C4-2B (cell line): Measurements from ENCODE around the gene SLC10A7.

Experiments
- H3K27ac ChIP-seq: fragments of 450-650 bp; 2 replicates; pipeline ENCODE4 v1.5.1; 2017
- ZFX ChIP-seq: fragments of 450-650 bp; IDR thresholded peaks from 2 replicates; pipeline ENCODE4 v1.6.1; 2017
- TF ChIP-seq, protein P1 (sequence below): fragments of 450-650 bp; conservative IDR thresholded peaks from 2 replicates; pipeline ENCODE4 v1.5.1; 2017; ENCODE audit warnings: mild to moderate bottlenecking

SLC10A7 gene

DNA sequence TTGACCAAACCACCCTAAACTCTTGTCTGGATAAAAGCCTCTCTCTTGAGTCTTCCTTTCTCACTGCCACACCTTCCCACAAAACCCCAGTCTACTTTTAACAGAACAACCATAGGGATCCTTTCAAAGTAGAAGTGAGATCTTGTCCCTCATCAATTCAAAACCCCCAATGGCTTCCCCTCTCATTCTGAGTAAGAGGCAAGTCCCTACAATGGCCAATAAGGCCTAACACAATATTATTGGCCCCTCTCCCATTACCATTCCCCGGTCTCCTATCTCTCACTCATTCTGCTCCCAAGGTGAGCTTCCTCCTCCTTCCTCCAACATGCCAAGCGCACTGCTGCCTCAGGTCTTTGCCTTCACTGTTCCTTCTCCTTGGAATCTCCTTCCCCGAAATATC lies 250.3 kb downstream of the SLC10A7 start:
- no peak overlapping the region for H3K27ac ChIP-seq
- no peak for TF ChIP-seq ZFX
- TF ChIP-seq, protein P1, sequence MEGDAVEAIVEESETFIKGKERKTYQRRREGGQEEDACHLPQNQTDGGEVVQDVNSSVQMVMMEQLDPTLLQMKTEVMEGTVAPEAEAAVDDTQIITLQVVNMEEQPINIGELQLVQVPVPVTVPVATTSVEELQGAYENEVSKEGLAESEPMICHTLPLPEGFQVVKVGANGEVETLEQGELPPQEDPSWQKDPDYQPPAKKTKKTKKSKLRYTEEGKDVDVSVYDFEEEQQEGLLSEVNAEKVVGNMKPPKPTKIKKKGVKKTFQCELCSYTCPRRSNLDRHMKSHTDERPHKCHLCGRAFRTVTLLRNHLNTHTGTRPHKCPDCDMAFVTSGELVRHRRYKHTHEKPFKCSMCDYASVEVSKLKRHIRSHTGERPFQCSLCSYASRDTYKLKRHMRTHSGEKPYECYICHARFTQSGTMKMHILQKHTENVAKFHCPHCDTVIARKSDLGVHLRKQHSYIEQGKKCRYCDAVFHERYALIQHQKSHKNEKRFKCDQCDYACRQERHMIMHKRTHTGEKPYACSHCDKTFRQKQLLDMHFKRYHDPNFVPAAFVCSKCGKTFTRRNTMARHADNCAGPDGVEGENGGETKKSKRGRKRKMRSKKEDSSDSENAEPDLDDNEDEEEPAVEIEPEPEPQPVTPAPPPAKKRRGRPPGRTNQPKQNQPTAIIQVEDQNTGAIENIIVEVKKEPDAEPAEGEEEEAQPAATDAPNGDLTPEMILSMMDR: no peak

DNA sequence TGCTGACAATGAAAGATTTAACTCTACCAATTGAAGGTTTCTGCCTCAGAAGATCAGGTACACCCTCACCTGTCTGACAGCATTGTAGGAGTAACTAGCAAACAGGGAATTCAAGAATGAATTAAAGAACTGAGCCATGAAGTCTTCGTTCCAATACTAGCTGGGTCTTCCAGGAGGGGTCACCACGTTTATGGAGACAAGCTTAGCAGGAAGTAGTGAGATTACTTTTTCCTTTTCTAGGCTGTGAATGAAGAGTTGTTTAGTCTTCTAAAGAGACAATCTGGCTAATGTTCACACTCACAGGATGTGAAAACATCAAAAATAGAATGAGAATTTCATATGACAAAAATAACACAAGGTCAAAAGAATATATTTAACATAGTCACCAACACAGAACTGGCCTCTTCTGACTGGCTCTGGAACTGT lies 252.5 kb downstream of the SLC10A7 start:
- TF ChIP-seq ZFX: no peak
- TF ChIP-seq, protein P1: no peak
- H3K27ac ChIP-seq: no peak overlapping the region

DNA sequence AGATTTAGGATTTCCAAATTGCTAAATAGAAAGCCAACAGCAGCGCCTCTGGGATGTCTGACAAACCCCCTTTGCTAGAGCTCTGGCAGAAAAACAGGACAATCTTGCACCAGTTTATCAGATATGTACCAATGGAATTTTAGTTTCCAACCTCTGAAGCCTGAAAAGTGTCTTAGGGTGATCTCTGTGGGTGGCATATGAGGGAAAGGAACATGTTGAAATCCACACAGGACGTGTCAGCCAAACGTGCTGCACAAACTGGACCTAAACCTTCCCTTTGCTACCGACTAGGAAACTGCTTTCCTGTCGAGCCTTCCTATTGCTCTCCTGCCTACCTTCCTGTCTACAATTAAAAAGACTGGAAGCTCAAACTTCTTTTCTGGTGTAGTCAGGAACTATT lies 253.9 kb downstream of the SLC10A7 start:
- TF ChIP-seq, protein P1: no peak
- TF ChIP-seq ZFX: no peak
- no peak overlapping the region for H3K27ac ChIP-seq

DNA sequence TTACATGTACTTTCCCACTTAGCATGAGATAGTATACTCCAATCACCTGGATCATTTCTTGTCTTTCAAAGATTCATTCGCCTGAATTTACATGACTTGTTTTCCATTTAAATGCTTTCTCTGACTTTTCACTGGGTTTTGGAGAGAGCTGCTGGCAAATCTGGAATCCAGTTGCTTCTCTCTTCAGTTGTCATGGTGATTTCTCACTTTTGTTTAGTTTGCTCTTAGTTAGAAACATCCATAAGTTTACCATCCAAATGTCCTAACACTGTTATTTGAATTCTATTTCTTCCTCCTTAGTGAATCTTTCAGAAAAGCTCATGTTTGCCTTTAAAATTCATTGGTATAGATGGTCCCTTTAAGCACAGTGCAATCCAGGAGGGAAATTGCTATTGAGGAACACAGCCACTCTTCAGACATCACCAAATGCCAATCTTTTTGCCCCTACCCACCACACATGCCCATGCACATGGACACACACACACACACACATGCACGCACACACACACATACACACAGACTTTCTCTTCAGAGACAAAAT lies 255.7 kb downstream of the SLC10A7 start:
- TF ChIP-seq, protein P1: no peak
- TF ChIP-seq ZFX: no peak
- no peak overlapping the region for H3K27ac ChIP-seq

DNA sequence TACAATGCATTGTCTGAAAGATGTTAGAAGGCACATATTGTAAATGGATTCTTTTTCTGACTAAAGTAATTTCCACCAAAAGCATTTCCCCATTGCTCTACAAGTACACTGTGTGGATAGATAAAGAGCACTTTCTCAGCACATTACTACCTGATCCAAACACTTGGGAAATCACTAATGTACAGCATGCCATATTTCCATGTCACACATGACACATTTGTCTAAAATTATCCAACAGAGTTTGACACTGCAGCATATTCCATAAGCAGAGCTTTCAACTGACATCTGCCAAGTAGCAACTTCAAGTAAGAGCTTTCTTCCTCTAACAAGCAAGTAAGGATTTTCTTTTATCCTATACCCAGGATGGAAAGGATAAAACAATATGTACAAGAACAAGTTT lies 257.9 kb downstream of the SLC10A7 start:
- H3K27ac ChIP-seq: no peak overlapping the region
- no peak for TF ChIP-seq ZFX
- TF ChIP-seq, protein P1: no peak

DNA sequence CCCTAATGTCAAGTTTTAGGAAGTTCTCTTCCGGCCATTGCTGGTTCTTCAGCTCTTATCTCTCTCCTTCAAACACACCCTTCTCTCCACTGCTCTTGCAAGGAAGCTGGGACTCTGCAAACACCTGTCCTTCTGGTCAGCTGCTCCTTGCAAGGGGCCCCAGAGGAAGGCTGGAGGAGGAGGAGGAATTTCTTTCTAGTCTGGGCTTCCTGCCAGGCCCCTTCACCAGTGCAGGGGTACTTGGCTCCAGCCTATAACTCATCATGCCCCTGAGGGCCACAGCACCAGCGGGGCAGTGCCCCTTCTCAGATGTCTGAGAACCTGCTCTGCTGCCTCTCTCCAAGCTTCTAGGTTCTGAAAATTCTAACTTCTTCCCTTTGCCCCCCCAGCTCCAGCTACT lies 260.7 kb downstream of the SLC10A7 start:
- H3K27ac ChIP-seq: no peak overlapping the region
- TF ChIP-seq, protein P1: no peak
- no peak for TF ChIP-seq ZFX

DNA sequence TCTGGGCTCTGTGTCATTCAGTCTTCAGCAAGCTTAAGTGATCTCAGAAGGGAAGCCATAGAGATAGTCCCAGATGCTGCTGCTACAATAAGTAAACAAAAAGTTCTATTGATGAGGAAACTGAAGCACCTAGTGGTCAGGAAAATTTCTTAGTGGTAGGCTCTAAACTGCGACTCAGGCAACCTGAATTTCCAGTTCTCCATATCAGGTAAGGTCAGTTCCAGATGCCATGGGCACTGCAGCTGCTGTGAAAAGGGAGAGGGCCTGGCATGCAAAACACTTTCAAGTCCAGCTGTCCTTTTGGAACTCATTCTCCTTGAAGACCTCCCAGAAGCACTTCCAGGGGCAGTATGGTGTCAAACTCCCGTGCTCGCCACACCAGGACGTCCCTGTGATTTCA lies 261.2 kb downstream of the SLC10A7 start:
- TF ChIP-seq, protein P1: no peak
- TF ChIP-seq ZFX: no peak
- H3K27ac ChIP-seq: no peak overlapping the region
